Liver (tissue), 9 donors: ENCODE data around the gene RNFT2. TPM values are rescaled to one million over a fixed set of nuclear protein-coding genes. Genes with fewer than 3 reads are reported as not detected.

Experiments used
- DNase-seq: peaks from one replicate; pipeline ENCODE4 v3.0.0-alpha.2; 2017; ENCODE audit warnings: low spot score
- H3K27ac ChIP-seq, 2 donors: one replicate each; pipeline ENCODE4 v1.7.0; 2013; ENCODE audit warnings: inconsistent platforms in 2 of 2, low read length in 2 of 2, control low read depth in 1 of 2, low read depth in 1 of 2, mild to moderate bottlenecking in 1 of 2
- H3K27me3 ChIP-seq, 4 donors: one replicate each; pipeline versions ENCODE4 v1.6.1 to v1.7.0; 2013; ENCODE audit warnings: low read length in 3 of 4, inconsistent platforms in 1 of 4, mild to moderate bottlenecking in 1 of 4, moderate library complexity in 1 of 4; ENCODE audit not compliant: control insufficient read depth in 4 of 4, insufficient read depth in 4 of 4
- H3K36me3 ChIP-seq, 4 donors: one replicate each; pipeline versions ENCODE4 v1.6.1 to v1.7.0; 2013; ENCODE audit warnings: low read length in 3 of 4, mild to moderate bottlenecking in 3 of 4, low read depth in 1 of 4, moderate library complexity in 1 of 4; ENCODE audit not compliant: control insufficient read depth in 4 of 4, insufficient read depth in 3 of 4
- H3K4me1 ChIP-seq, 4 donors: one replicate each; pipeline versions ENCODE4 v1.6.1 to v1.7.0; 2013; ENCODE audit warnings: low read length in 3 of 4, mild to moderate bottlenecking in 3 of 4, moderate library complexity in 1 of 4; ENCODE audit not compliant: control insufficient read depth in 4 of 4, insufficient read depth in 4 of 4
- H3K4me3 ChIP-seq, 3 donors: one replicate each; pipeline versions ENCODE4 v1.6.1 to v1.7.0; 2013; ENCODE audit warnings: low read length in 3 of 3, control low read depth in 1 of 3, low read depth in 1 of 3, mild to moderate bottlenecking in 1 of 3
- H3K9ac ChIP-seq, 2 donors: one replicate each; pipeline ENCODE4 v1.7.0; 2013; ENCODE audit warnings: low read length in 2 of 2, mild to moderate bottlenecking in 2 of 2, moderate library complexity in 2 of 2, control low read depth in 1 of 2, low read depth in 1 of 2
- H3K9me3 ChIP-seq, 4 donors: one replicate each; pipeline versions ENCODE4 v1.6.1 to v1.7.0; 2013; ENCODE audit warnings: low read length in 3 of 4; ENCODE audit not compliant: control insufficient read depth in 4 of 4
- ATF3 ChIP-seq: IDR thresholded peaks from 2 replicates; pipeline ENCODE4 v1.6.1; 2016; ENCODE audit warnings: antibody characterized with exemption
- CTCF ChIP-seq: fragments of 150-350 bp; IDR thresholded peaks from 2 replicates; pipeline ENCODE4 v1.5.1; 2017; ENCODE audit warnings: improper control_type of control experiment, low read depth, low read length; ENCODE audit not compliant: missing input control
- EGR1 ChIP-seq, 2 donors: IDR thresholded peaks; 2 replicates each; pipeline ENCODE4 v1.6.1; 2016 to 2018; ENCODE audit warnings: antibody characterized with exemption in 2 of 2, low read depth in 2 of 2
- FOXA1 ChIP-seq: IDR thresholded peaks from 2 replicates; pipeline ENCODE4 v1.6.1; 2016; ENCODE audit warnings: antibody characterized with exemption
- FOXA2 ChIP-seq: IDR thresholded peaks from 2 replicates; pipeline ENCODE4 v1.6.1; 2016; ENCODE audit warnings: antibody characterized with exemption
- GABPA ChIP-seq, 2 donors: IDR thresholded peaks in 1 of 2; conservative IDR thresholded peaks in 1 of 2; 2 replicates each; pipeline ENCODE4 v1.6.1; 2016; ENCODE audit warnings: antibody characterized with exemption in 2 of 2, mild to moderate bottlenecking in 1 of 2, moderate library complexity in 1 of 2
- HNF4A ChIP-seq, 2 donors: conservative IDR thresholded peaks; 2 replicates each; pipeline ENCODE4 v1.6.1; 2016; ENCODE audit warnings: antibody characterized with exemption in 2 of 2, mild to moderate bottlenecking in 2 of 2
- HNF4G ChIP-seq: IDR thresholded peaks from 2 replicates; pipeline ENCODE4 v1.6.1; 2016; ENCODE audit warnings: antibody characterized with exemption
- JUND ChIP-seq, 2 donors: IDR thresholded peaks; 2 replicates each; pipeline ENCODE4 v1.6.1; 2016; ENCODE audit warnings: antibody characterized with exemption in 2 of 2
- MAX ChIP-seq: IDR thresholded peaks from 2 replicates; pipeline ENCODE4 v1.6.1; 2016; ENCODE audit warnings: antibody characterized with exemption
- NR2F2 ChIP-seq: IDR thresholded peaks from 2 replicates; pipeline ENCODE4 v1.6.1; 2016; ENCODE audit warnings: antibody characterized with exemption
- RAD21 ChIP-seq, 2 donors: IDR thresholded peaks; 2 replicates each; pipeline ENCODE4 v1.6.1; 2016; ENCODE audit warnings: antibody characterized with exemption in 2 of 2, mild to moderate bottlenecking in 2 of 2
- REST ChIP-seq: IDR thresholded peaks from 2 replicates; pipeline ENCODE4 v1.6.1; 2016; ENCODE audit warnings: antibody characterized with exemption, mild to moderate bottlenecking
- RXRA ChIP-seq, 2 donors: IDR thresholded peaks; 2 replicates each; pipeline ENCODE4 v1.6.1; 2017 to 2018; ENCODE audit warnings: antibody characterized with exemption in 2 of 2, mild to moderate bottlenecking in 1 of 2
- SP1 ChIP-seq: IDR thresholded peaks from 2 replicates; pipeline ENCODE4 v1.6.1; 2018; ENCODE audit warnings: antibody characterized with exemption, mild to moderate bottlenecking
- TAF1 ChIP-seq: conservative IDR thresholded peaks from 2 replicates; pipeline ENCODE4 v1.6.1; 2016; ENCODE audit warnings: antibody characterized with exemption, mild to moderate bottlenecking
- YY1 ChIP-seq: IDR thresholded peaks from 2 replicates; pipeline ENCODE4 v1.6.1; 2016; ENCODE audit warnings: antibody characterized with exemption, mild to moderate bottlenecking
- ZBTB33 ChIP-seq: IDR thresholded peaks from 2 replicates; pipeline ENCODE4 v1.6.1; 2016; ENCODE audit warnings: antibody characterized with exemption
- WGBS: extraction: QIAGEN DNeasy Blood & Tissue Kit; methylation state at CpG from one replicate; pipeline ENCODE4 v1.1.7; 2013; 5-methylcytosine and 5-hydroxymethylcytosine counted together
- polyA plus RNA-seq, 2 donors: library from polyadenylated mRNA; stranded (reverse) in 1 of 2; unstranded in 1 of 2; fragments of 200-250 nt in 1 of 2; fragments of >200 nt in 1 of 2; fragmentation: Nextera tagmentation in 1 of 2; extraction: Ambion mirVana in 1 of 2; gene quantifications; one replicate each; pipeline versions ENCODE4 v1.2.1 to v1.2.3, GENCODE V29; 2013 to 2015
- total RNA-seq, 2 donors: library from RNA; depleted of rRNA; stranded (reverse); fragments of >200 nt; gene quantifications; one replicate each; pipeline ENCODE4 v1.2.3, GENCODE V29; 2014
- donor health status: healthy.
- donor health status: healthy.
- donor health status: healthy.
- donor health status: healthy.
- donor health status: healthy.

Gene RNFT2
- total and polyA plus RNA-seq, 4 donors, result 0.13 to 1.4 (median 0.19) TPM

GRCh38 chr12:116874324-116874995, 136.3 kb downstream of the RNFT2 start:
- no peak for DNase-seq
- Histone ChIP-seq H3K27ac (no peak overlapping the region), H3K9ac (no peak overlapping the region), H3K4me1 (peaks cover 0 to 8% (median 6%) of the 10 kb centered on the region in 4 donors), H3K4me3 (no peak overlapping the region), H3K27me3 (peaks cover 3 to 11% (median 7%) of the 10 kb centered on the region in 4 donors), H3K9me3 (peaks cover 3 to 10% (median 5%) of the 10 kb centered on the region in 4 donors), H3K36me3 (peaks cover 0 to 3% (median 0%) of the 10 kb centered on the region in 4 donors)
- WGBS, result 80% methylated on average over 4 of the region's 4 CpGs
- TF ChIP-seq NR2F2, result no peak
- no peak for TF ChIP-seq HNF4G
- no peak for TF ChIP-seq TAF1
- no peak for TF ChIP-seq HNF4A (conservative IDR thresholded peaks at IDR 0.05)
- no peak for TF ChIP-seq FOXA1
- TF ChIP-seq ZBTB33, result no peak
- no peak for TF ChIP-seq GABPA (IDR thresholded peaks at IDR 0.05 in 1 of 2, conservative IDR thresholded peaks at IDR 0.05 in 1 of 2)
- no peak for TF ChIP-seq RAD21 (IDR thresholded peaks at IDR 0.05)
- TF ChIP-seq MAX, result no peak
- TF ChIP-seq JUND (IDR thresholded peaks at IDR 0.05), result no peak
- TF ChIP-seq ATF3, result no peak
- no peak for TF ChIP-seq CTCF
- TF ChIP-seq FOXA2, result no peak
- TF ChIP-seq REST, result no peak
- no peak for TF ChIP-seq RXRA (IDR thresholded peaks at IDR 0.05)
- no peak for TF ChIP-seq EGR1 (IDR thresholded peaks at IDR 0.05; ENCODE audit: low read depth in 2 of 2)
- TF ChIP-seq YY1, result no peak
- no peak for TF ChIP-seq SP1
